Vagina (tissue), 2 donors: ENCODE measurements around the gene SIRT7.

Source experiments
- POLR2AphosphoS5 ChIP-seq, 2 donors: sonication (generic); formaldehyde crosslinking; IDR thresholded peaks; one replicate each; pipeline ENCODE4 v1.9.0; 2017; ENCODE audit warnings: antibody characterized with exemption in 2 of 2, mild to moderate bottlenecking in 2 of 2, low read depth in 1 of 2; ENCODE audit not compliant: insufficient read depth in 1 of 2
- TF ChIP-seq, protein P1 (sequence below), 3 experiments: fragments of 450-650 bp in 2 of 3; fragments of 200-600 bp in 1 of 3; sonication (generic) in 1 of 3; IDR thresholded peaks; one replicate each; pipeline ENCODE4 v1.5.1; 2017 to 2019; ENCODE audit warnings: antibody characterized with exemption in 3 of 3, mild to moderate bottlenecking in 2 of 3, moderate library complexity in 2 of 3

DNA sequence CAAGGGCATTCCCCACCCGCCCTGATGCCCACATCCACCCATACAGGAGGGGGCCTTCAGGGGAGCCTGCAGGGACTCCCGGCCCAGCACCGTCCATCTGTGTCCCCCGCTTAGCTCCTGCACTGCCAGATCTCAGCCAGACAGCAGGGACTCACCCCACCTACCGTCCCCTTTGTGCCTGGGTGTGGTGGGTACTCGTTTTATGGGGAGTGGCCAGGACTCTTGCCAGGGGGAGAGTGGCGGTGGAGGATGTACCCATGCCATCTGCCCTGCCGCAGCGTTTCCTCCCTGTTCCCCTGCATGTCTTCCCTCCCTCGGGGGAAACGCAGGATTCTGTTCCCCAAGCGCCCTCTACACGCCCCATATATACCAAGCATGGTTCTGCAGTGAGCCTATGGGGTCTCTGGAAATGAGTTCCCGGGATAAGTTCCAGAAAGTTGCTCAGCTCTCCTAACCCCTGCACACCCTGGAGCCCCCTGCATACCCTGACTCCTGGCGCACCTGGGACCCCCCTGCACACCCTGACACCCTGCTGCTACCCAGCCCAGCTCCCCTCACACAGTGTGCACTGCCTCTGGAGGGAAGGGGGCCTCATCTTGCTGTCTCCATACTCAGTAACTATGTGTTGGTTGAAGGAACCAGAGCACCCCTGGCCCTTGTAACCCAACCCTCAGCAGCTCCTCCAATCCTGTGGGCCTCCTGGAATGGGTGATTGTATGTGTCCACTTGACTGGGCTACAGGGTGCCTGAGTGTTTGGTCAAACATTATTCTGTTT is 13.8 kb upstream of the SIRT7 start:
- TF ChIP-seq, protein P1, sequence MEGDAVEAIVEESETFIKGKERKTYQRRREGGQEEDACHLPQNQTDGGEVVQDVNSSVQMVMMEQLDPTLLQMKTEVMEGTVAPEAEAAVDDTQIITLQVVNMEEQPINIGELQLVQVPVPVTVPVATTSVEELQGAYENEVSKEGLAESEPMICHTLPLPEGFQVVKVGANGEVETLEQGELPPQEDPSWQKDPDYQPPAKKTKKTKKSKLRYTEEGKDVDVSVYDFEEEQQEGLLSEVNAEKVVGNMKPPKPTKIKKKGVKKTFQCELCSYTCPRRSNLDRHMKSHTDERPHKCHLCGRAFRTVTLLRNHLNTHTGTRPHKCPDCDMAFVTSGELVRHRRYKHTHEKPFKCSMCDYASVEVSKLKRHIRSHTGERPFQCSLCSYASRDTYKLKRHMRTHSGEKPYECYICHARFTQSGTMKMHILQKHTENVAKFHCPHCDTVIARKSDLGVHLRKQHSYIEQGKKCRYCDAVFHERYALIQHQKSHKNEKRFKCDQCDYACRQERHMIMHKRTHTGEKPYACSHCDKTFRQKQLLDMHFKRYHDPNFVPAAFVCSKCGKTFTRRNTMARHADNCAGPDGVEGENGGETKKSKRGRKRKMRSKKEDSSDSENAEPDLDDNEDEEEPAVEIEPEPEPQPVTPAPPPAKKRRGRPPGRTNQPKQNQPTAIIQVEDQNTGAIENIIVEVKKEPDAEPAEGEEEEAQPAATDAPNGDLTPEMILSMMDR (IDR thresholded peaks at IDR 0.05) = no peak
- TF ChIP-seq POLR2AphosphoS5 (IDR thresholded peaks at IDR 0.05; ENCODE audit: insufficient read depth in 1 of 2, low read depth in 1 of 2) = no peak
